GM04503 (cell line): Measurements from ENCODE around the gene ULBP3.
A peak's percentile ranks its signal among the peaks of the same experiment; 100 is the strongest.
"Not testable (repeated sequence)": the region's sequence is repeated elsewhere in the genome, so short reads cannot be mapped to it uniquely, and the experiment has no call there.

Experiments used
- DNase-seq: peaks from one replicate; pipeline ENCODE4 v3.0.0-alpha.2; 2012; ENCODE audit warnings: low read depth

The ULBP3 gene

GRCh38 chr6:150043096-150043495, 25.8 kb downstream of the ULBP3 start:
- no peak for DNase-seq

- no peak for DNase-seq
Measured at GRCh38 chr6:150038202-150039062, 30.5 kb downstream of the ULBP3 start.

GRCh38 chr6:150037526-150038201, 31.3 kb downstream of the ULBP3 start:
- DNase-seq = no peak

- DNase-seq = no peak
Measured at GRCh38 chr6:150036081-150036480, 32.8 kb downstream of the ULBP3 start.

GRCh38 chr6:150033207-150033771, 35.6 kb downstream of the ULBP3 start:
- DNase-seq = no peak

- DNase-seq = no peak
Measured at GRCh38 chr6:150032598-150032997, 36.3 kb downstream of the ULBP3 start.

GRCh38 chr6:150030611-150031010, 38.3 kb downstream of the ULBP3 start:
- DNase-seq = no peak

- no peak for DNase-seq
Measured at GRCh38 chr6:150029749-150030148, 39.2 kb downstream of the ULBP3 start.

- DNase-seq = no peak
Measured at GRCh38 chr6:150029276-150029675, 39.6 kb downstream of the ULBP3 start.

- DNase-seq = no peak
Measured at GRCh38 chr6:150028799-150029198, 40.1 kb downstream of the ULBP3 start.

GRCh38 chr6:150027806-150028565, 40.9 kb downstream of the ULBP3 start:
- DNase-seq = no peak

GRCh38 chr6:150026976-150027805, 41.7 kb downstream of the ULBP3 start:
- no peak for DNase-seq

GRCh38 chr6:150025201-150025917, 43.6 kb downstream of the ULBP3 start, which contains the start of gene RAET1L:
Gene RAET1L, minus strand, starts transcription at chr6:150025532. Its CDS starts 61 bp downstream, at chr6:150025471.
- DNase-seq = peak; percentile 38

- no peak for DNase-seq
Measured at GRCh38 chr6:150024646-150025155, 44.2 kb downstream of the ULBP3 start.

- not testable (repeated sequence) for DNase-seq
Measured at GRCh38 chr6:150024021-150024420, 44.9 kb downstream of the ULBP3 start.

GRCh38 chr6:150021870-150022269, 47.1 kb downstream of the ULBP3 start:
- DNase-seq = not testable (repeated sequence)

- no peak for DNase-seq
Measured at GRCh38 chr6:150018846-150019580, 49.9 kb downstream of the ULBP3 start.

GRCh38 chr6:150017186-150017521, 51.8 kb downstream of the ULBP3 start:
- not testable (repeated sequence) for DNase-seq

- DNase-seq = peak; percentile 24
Measured at GRCh38 chr6:150016324-150017185, 52.4 kb downstream of the ULBP3 start.
